Measurements from ENCODE around the gene LARP1.
"Not testable (repeated sequence)": the region's sequence is repeated elsewhere in the genome, so short reads cannot be mapped to it uniquely, and the experiment has no call there.

The LARP1 gene

DNA sequence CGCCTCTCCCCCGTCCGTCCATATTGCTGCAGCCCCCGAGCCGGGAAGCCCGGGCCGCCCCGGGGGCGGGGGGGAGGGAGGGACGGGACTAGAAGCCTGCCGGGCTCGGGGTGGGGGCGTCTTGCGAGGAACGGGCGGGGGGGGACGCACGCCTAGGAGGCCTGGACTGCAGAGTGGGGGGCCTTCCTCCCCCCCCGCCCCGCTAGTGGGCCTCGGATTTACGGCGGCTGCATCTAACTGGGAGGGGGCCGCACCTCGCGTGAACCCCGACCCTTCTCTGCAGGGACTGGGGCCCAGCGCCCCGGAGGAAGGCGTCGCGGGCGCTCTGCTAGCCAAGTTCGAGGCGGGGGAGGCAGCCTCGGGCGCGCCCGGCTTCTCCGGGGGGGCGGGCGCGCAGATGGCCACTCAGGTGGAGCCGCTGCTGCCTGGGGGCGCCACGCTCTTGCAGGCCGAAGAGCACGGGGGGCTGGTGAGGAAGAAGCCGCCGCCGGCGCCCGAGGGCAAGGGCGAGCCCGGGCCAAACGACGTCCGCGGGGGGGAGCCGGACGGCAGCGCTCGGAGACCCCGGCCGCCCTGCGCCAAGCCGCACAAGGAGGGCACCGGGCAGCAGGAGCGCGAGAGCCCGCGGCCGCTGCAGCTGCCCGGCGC is at the start of gene LARP1:
LARP1 (plus strand) TSS at position 17 of the 648 bp plus-strand sequence; CDS start at position 398, 381 bp downstream.
- DNase-seq, result peak; percentile 38

DNA sequence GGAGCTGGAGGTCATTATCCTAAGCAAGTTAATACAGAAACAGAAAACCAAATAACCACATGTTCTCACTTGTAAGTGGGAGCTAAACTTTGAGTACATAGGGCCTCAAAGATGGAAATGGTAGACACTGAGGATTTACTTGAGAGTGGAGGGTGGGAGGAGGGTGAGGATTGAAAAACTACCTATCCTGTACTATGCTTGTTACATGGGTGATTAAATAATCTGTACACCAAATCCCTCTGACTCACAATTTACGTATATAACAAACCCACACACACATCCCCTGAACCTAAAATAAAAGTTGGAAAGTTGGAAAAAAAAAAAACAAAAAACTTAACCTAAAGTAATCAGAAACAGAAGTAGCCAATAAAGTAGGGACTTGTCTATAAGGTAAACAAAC is 48.8 kb upstream of the LARP1 start:
- in situ Hi-C loops (cut with HindIII; ENCODE audit: low pct_ligation_motif_present, low pct_unique_long_range_greater_than_20kb, low sequenced_read_pairs), result no loop called here
- no peak for DNase-seq

More for the DNA sequence above, at the start of gene LARP1:
- in situ Hi-C loops (cut with HindIII; ENCODE audit: low pct_ligation_motif_present, low pct_unique_long_range_greater_than_20kb, low sequenced_read_pairs), result no loop called here

DNA sequence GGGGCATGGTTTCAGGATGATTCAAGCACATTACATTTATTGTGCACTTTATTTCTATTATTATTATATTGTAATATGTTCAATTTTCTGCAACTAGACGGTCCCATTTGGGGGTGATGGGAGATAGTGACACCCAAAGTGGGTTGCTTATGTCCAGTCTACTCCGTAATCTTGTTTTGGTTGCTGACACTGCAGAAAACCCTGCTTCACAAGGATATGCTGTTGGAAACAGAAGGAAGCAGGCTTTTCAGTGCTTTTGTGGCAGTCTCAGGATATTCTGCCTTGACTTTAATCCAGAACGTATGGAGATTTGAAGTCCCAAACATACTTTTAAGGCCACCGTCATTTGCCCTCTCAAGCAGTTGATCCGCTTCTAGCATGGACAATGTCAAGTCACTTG is 47.5 kb upstream of the LARP1 start:
- in situ Hi-C loops (cut with HindIII; ENCODE audit: low pct_ligation_motif_present, low pct_unique_long_range_greater_than_20kb, low sequenced_read_pairs), result no loop called here

DNA sequence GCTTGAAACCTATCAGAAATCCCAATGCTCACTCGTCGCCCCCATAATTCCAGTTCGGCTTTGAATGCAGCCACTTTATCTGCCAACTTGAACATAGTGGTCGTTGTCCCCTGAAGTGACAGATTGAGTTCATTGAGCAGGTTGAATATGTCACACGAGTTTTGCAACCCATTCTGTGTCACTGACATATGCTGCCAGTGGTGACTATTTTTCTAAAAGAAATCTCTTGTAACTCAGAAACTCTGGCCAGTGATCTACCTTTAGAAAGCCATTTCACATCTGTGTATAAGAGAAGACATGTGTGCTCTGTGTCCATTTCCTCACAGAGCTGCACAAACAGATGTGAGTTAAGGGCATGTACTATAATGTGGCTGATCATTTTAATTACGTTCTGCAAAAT is 47.0 kb upstream of the LARP1 start:
- in situ Hi-C loops (cut with HindIII; ENCODE audit: low pct_ligation_motif_present, low pct_unique_long_range_greater_than_20kb, low sequenced_read_pairs), result no loop called here
- no peak for DNase-seq

More for the DNA sequence above, 47.5 kb upstream of the LARP1 start:
- no peak for DNase-seq

DNA sequence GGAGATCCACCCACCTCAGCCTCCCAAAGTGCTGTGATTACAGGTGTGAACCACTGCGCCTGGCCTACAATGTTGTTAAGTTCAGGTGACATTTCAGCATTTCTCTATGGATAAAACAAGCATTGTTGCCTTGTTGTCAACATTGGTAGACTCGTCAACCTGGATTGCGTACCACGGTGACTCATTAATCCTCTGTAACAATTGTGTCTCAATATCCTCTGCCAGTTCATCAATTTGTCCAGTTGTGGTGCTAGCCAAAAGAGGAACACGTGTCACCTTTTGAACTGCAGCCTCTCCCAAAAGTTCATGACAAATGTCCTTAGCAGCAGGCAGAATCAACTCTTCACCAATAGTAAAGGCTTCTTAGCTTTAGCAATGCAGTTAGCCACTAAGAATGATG is 46.3 kb upstream of the LARP1 start:
- in situ Hi-C loops (cut with HindIII; ENCODE audit: low pct_ligation_motif_present, low pct_unique_long_range_greater_than_20kb, low sequenced_read_pairs), result no loop called here
- no peak for DNase-seq

DNA sequence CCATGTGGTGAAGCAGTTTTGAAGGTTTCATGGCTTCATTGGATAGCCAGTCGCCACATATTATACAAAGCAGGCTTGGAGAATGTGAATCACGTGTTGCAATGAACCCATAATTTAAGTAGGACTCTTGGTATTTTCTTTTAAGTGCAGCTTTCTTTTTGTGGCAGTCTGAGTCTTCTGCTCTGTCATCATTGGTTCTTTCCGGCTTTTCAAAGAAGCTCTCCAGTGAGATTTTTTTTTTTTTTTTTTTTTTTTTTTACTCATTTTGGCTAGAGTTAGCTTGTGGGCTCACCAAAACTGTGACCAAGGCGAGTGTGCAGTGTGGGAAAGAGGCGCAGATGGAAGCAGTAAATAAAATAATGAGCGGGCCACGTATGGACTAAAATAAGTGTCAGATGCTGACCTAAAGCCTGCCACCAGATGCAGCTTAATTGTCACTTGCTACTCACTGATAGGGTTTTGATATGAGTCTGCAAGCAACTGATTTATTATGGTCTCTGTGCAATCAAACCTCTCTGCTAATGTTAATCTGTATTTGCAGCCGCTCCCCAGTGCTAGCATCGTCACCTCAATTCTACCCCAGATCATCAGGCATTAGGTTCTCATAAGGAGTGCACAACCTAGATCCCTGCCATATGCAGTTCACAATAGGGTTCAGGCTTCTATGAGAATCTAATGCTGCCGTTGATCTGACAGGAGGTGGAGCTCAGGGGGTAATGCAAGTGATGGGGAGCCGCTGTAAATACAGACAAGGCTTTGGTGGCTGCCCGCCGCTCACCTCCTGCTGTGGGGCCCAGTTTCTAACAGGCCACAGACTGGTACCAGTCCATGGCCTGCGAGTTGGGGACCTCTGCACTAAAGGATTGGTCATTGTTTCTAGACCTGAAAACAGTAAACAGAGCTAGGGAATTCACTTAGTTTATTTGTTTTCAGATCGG is 45.5 kb upstream of the LARP1 start:
- in situ Hi-C loops (cut with HindIII; ENCODE audit: low pct_ligation_motif_present, low pct_unique_long_range_greater_than_20kb, low sequenced_read_pairs), result no loop called here

DNA sequence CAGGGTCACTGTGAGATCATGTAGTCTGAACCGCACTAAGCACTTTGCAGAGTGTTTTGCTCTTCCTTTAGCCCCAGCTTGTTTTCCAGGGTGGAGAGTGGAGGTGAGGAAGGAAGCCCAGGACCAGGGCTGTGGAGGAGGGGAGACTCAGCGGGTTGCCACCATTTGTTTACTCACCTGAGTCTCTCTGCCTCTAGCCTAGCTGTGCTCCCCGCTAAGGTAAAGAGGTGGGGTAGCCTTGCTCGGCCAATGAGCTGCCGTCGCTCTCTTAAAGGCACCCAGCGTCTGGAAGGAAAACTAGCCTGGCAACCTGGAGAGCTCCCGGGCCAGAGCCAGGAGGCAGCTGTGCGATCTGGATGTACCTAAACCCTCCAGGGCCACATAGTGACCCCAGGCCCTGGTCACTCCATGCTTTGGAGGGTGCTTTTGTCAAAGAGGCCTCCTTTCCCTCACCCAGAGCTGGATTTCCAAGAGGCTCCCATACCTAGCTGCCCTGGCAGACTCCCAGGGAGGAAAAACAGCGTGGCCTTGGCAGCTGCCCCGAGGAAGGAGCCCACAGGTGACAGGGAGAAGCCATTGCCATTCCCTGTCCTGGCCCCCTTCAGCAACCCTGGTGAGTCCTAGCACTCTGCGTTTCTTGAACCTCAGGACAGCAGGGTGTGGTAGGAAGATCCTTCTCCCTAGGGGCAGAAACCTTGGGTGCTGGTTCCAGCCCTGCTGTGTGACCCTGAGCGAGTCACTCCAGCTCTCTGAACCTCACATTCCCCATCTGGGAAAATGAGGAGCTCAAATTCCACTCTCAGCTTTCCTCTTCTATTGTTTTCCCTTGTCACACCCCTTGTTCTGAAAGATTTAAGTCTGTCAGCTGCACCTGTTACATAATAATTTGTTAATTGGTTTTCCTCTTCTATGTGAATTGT is 42.4 kb upstream of the LARP1 start:
- DNase-seq, result no peak
- in situ Hi-C loops (cut with HindIII; ENCODE audit: low pct_ligation_motif_present, low pct_unique_long_range_greater_than_20kb, low sequenced_read_pairs), result no loop called here

More for the DNA sequence above, 45.5 kb upstream of the LARP1 start:
- no peak for DNase-seq

DNA sequence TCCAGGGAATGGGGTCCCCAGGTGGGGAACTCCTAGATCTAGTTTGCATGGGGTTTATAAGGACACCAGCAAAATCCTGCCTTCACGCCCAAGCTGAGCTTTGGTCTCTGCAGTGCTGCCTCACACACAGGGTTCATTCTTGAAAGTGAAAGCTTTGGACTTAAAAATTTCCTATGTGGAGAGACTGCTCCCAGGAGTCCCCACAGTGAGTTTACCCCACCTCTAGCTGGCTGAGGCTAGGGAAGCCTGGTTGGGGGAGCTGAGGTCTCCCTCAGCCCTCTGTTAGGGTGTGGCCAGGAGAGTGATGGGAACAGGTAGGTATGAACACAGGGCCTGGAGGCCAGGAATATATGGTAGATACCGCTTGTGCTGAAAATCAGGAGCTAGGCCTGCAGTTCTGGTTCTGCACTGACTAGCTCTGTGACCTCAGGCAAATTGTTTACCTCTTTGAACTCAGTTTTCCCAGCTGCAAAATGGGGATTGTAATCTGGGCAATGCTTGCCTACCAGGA is 41.5 kb upstream of the LARP1 start:
- DNase-seq, result no peak
- in situ Hi-C loops (cut with HindIII; ENCODE audit: low pct_ligation_motif_present, low pct_unique_long_range_greater_than_20kb, low sequenced_read_pairs), result no loop called here

DNA sequence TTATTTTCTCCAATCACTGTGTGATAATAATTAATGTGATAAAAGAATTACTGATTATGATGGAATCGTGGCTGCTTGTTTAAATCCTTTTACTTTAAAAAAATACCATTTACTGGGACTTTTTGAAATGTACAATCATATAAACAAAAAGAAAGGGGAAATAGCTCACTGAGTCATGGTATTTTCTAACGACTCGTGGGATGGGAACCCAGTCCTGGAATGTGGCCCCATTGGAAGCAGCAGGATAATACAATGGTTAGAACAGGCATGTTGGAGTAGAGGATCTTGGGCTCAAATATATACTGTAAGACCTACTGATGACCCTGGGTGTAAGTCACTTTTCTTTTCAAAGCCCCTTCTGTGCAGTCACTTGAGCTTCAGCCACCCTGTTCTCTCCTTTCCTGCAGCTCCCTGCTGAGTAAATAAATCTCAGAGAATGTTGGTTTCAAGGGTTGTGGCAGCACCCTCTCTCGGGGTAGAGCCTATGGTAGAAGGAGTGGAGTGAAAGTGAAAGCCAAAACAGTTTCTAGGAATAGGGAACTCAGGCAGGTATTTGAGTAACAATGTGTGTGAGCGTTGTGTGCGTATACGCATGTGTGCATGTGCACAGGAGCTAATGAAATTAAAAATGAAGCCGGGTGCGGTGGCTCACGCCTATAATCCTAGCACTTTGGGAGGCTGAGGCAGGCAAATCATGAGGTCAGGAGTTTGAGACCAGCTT is 40.8 kb upstream of the LARP1 start:
- DNase-seq, result peak; percentile 50
- in situ Hi-C loops (cut with HindIII; ENCODE audit: low pct_ligation_motif_present, low pct_unique_long_range_greater_than_20kb, low sequenced_read_pairs), result no loop called here

DNA sequence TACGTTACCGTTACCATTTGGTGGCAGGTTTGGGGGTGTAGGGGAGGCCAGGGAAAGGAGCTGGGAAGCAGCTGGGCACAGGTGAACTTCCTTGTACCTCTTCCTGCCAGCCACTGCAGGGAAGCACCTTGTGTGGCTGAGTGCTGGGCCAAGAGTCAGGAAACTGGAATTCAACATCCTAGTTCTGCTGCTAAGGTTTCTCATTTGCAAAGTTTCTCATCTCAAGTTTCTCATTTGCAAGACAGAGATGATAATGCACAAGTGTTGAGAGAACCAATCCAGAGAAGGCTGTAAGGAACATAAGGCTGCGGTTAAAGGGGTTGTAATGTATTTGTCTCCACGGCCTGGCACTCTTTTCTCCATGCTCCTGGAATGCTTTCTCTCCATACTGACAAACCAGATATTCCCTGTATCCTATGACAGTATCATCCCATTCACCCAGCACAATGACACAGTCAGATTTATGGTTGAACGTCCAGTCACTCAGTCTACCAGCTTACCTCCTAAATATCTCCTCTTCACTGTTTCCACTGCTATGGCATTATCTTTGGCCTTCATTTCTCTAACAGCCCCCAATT is 33.6 kb upstream of the LARP1 start:
- in situ Hi-C loops (cut with HindIII; ENCODE audit: low pct_ligation_motif_present, low pct_unique_long_range_greater_than_20kb, low sequenced_read_pairs), result no loop called here
- no peak for DNase-seq

DNA sequence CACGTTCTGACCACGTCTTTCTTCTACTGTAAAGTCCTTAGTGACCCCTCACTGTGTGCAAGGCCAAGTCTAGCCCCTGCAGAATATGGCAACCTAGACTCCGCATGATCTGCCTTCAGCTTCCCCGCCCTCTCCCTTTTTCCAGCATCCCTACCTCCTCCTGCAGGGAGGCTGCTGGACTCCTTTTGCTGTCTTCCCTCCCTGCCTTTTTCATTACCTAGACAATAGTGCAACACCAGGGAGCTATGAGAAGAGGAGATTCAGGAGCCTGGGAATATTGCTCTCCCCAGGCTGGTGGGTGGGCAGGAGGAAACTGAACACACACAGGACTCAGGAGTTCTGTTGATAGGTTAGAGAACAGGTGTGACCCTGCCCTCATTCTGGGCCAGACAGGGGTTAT is 33.1 kb upstream of the LARP1 start:
- no peak for DNase-seq
- in situ Hi-C loops (cut with HindIII; ENCODE audit: low pct_ligation_motif_present, low pct_unique_long_range_greater_than_20kb, low sequenced_read_pairs), result no loop called here

DNA sequence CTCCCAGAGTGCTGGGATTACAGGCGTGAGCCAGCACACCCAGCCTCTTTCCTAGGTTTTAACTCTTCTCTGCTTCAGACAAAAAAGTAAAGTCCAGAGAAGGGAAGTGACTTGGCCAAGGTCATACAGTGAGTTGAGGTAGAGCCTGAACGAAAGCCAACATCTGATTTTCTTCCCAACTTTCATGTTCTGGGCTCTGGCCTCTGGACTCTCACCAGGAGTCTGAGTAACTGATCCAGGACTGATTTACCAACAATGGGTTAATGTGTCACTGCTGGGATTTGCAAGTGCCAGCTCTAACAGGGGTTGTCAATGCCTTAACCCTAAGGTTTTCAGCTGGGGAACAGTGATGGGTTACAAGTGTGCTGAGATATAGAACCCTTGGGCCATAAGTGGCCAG is 32.2 kb upstream of the LARP1 start:
- peak; percentile 49 for DNase-seq
- in situ Hi-C loops (cut with HindIII; ENCODE audit: low pct_ligation_motif_present, low pct_unique_long_range_greater_than_20kb, low sequenced_read_pairs), result no loop called here

DNA sequence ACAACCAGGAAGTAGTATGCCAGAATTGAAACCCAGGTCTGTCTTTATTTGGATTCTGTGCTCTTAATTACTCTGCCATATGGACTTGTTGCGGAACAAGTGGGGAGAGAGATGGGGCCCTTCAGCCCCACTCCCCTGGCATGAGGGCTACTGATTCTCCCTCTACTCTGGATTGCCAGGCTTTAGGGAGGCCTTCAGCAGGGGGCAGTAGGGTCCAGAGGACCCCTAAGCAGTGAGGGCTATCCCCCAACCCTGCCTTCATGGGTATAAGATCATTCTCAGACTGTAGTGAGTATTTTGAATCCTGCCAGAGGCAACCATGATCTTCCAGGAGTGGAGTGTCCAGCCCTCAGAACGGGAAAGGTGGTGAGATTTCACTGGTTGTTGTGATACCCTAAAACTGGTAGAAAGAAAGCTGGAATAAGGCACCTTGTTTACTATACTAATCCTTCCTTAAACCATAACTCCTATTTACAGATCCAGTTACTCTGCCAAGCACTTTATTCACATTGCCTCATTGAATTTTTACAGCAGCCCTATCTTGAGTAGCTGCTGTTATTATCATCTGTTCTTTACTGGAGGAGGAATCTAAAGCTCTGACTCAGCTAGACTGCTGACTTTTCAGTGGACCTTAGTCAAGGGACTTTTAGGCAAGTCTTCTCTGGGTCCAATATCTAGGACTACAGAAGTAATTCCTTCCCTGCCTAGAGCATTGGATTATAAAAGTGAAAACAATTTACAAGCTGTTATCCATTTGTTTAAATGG is 31.3 kb upstream of the LARP1 start:
- in situ Hi-C loops (cut with HindIII; ENCODE audit: low pct_ligation_motif_present, low pct_unique_long_range_greater_than_20kb, low sequenced_read_pairs), result no loop called here
- DNase-seq, result no peak

DNA sequence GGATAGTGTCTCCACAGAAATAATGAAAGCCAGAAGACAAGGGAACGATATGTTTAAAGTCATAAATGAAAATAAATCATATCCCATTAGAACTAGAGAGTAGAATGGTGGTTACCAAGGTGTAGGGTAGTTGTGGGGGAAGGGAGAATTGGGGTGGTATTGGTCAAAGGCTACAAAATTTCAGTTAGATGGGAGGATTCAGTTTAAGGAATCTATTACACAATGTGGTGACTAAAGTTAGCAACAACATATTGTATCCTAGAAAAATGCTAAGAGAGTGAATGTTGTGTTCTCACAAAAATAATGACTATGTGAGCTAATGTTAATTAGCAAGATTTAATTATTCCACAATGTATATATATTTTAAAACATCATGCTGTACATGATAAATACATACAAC is 27.8 kb upstream of the LARP1 start:
- in situ Hi-C loops (cut with HindIII; ENCODE audit: low pct_ligation_motif_present, low pct_unique_long_range_greater_than_20kb, low sequenced_read_pairs), result no loop called here
- no peak for DNase-seq

DNA sequence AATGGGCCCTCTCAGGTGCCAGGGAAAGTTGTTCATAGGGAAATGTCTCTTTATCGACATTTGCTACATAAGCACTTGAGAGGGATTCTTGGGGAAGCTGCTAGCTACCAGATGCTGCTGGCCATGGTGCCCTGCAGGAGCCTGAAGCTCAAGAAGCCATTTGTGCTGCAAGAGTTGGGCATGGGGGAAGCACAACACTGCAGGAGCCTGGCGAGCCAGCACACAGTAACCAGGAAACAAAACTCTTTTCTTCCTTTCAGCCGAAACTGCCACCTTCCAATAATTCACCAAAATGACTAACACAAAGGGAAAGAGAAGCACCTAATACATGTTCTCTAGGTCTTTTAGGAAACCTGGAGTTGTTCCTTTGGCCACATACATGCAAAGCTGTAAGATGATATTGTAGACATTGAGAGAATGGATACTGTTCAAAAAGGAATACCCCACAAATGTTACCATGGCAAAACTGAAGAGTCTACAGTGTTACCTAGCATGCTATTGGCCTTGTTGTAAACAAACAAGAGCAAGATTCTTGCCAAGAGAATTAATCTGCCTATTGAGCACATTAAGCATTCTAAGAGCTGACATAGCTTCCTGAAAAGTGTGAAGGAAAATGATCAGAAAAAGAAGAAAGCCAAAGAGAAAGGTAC is 26.1 kb upstream of the LARP1 start:
- in situ Hi-C loops (cut with HindIII; ENCODE audit: low pct_ligation_motif_present, low pct_unique_long_range_greater_than_20kb, low sequenced_read_pairs), result no loop called here

DNA sequence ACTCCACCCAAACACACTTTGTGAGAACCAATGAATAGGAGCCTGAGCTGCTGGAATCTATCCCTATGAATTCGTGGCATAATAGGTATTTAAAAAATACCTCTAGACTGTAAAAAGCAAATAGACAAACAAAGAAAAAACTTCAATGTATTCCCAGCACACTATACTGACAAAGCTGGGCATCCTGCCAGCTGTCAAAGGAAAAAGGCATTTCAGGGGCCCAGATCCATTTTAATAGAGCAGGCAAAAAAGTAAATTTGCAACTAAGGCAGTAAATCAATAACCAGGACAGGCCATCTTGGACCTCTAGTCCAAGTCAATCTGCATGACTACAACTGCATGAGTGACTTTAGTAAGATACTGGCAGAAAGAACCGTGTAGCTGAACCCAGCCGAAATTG is 25.6 kb upstream of the LARP1 start:
- in situ Hi-C loops (cut with HindIII; ENCODE audit: low pct_ligation_motif_present, low pct_unique_long_range_greater_than_20kb, low sequenced_read_pairs), result no loop called here
- peak; percentile 43 for DNase-seq

More for the DNA sequence above, 26.1 kb upstream of the LARP1 start:
- no peak for DNase-seq

DNA sequence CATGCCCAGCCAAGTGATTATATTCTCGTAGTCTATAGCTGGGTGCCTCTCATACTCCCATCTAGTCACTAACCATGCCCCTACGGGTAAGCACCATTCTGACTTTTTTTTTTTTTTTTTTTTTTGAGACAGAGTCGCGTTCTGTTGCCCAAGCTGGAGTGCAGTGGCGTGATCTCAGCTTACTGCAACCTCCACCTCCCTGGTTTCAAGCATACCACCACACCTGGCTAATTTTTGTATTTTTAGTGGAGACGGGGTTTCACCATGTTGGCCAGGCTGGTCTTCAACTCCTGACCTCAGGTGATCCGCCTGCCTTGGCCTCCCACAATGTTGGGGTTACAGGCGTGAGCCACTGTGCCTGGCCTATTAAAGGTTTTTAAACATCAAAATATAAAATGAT is 24.4 kb upstream of the LARP1 start:
- DNase-seq; in situ Hi-C loops (cut with HindIII; ENCODE audit: low pct_ligation_motif_present, low pct_unique_long_range_greater_than_20kb, low sequenced_read_pairs): not testable (repeated sequence)

Measured in ACHN (cell line).